SIG-M5 treated with dmso at 0.1 percent for 504 hours (cell line): ENCODE measurements around the gene BRINP1.

Experiments
- DNase-seq: peaks from one replicate; lab custom pipeline; 2025; ENCODE audit not compliant: unreplicated experiment; lab: John Stamatoyannopoulos, UW

The BRINP1 gene

GRCh38 chr9:119148855-119149254 is 220.4 kb downstream of the BRINP1 start:
- DNase-seq: no peak

DNA sequence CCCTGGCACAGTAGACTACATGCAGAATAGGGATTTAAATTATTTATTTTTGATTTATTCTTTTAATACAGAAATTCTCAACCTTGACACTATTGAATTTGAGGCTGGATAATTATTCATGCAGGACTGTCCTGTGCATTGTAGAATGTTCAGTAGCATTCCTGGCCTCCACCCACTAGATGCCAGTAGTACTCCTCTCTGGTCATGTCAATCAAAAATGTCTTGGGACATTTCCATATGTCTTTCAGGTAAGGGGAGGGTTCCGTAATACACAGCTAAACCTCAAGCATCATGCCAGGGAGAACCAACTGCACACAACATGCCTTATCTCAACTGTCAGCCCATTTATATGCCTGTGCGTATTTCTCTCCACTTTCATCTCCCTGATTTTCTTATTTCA is 231.8 kb downstream of the BRINP1 start:
- DNase-seq: no peak

- DNase-seq: no peak
Measured at GRCh38 chr9:119126040-119126439, 243.2 kb downstream of the BRINP1 start.

GRCh38 chr9:119121899-119122298 is 247.3 kb downstream of the BRINP1 start:
- no peak for DNase-seq

GRCh38 chr9:119117409-119117808 is 251.8 kb downstream of the BRINP1 start:
- no peak for DNase-seq
